ENCODE data around the gene MAML1.

The MAML1 gene

DNA sequence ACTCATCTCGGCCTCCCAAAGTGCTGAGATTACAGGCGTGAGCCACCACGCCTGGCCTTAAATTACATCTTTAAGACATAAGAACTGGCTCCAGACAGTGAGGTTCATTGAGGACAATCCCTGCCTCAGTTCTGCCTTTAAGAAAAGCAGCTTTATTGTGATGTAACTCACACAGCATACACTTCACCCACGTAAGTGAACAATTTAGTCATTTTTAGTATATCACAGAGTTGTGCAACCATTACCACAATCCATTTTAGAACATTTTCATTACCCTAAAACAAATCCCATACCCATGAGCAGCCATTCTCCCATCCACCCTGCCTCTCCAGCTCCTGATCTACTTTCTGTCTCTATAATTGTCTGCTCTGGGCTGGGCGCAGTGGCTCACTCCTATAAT, 37.2 kb downstream of the MAML1 start:
- TF ChIP-seq, protein P1, sequence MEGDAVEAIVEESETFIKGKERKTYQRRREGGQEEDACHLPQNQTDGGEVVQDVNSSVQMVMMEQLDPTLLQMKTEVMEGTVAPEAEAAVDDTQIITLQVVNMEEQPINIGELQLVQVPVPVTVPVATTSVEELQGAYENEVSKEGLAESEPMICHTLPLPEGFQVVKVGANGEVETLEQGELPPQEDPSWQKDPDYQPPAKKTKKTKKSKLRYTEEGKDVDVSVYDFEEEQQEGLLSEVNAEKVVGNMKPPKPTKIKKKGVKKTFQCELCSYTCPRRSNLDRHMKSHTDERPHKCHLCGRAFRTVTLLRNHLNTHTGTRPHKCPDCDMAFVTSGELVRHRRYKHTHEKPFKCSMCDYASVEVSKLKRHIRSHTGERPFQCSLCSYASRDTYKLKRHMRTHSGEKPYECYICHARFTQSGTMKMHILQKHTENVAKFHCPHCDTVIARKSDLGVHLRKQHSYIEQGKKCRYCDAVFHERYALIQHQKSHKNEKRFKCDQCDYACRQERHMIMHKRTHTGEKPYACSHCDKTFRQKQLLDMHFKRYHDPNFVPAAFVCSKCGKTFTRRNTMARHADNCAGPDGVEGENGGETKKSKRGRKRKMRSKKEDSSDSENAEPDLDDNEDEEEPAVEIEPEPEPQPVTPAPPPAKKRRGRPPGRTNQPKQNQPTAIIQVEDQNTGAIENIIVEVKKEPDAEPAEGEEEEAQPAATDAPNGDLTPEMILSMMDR (IDR thresholded peaks at IDR 0.05; ENCODE audit: extremely low read depth, missing control alignments): no peak
- no peak for DNase-seq (ENCODE audit: low spot score)

DNA sequence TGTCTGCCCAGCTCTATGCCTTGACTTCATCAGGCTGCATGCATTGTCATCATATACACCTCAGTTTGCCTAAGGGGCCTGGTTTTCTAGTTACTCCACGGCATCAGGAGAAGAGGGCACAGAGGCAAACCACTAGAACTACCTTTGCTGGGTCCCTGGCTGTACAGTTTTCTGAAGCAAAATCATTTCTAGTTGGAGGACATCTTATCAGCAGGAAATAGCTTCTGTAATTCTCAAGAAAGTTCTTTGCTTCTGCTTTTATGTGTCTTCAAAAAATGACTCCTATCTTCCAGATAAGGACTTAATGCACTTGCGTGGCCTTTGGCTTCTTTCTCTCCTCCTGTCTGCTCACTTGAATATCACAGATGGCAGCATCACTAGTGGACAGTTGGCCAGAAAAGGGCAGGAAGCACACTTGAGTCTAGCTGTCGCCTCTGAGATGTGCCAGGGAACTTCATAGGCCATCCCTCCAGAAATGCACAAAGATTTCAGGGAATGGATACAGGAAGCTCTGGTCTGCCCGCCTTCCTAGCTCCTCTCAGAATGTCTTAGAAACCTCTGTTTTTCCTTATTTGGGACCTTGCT, 38.8 kb downstream of the MAML1 start:
- TF ChIP-seq, protein P1 (IDR thresholded peaks at IDR 0.05; ENCODE audit: extremely low read depth, missing control alignments): no peak
- no peak for DNase-seq (ENCODE audit: low spot score)

DNA sequence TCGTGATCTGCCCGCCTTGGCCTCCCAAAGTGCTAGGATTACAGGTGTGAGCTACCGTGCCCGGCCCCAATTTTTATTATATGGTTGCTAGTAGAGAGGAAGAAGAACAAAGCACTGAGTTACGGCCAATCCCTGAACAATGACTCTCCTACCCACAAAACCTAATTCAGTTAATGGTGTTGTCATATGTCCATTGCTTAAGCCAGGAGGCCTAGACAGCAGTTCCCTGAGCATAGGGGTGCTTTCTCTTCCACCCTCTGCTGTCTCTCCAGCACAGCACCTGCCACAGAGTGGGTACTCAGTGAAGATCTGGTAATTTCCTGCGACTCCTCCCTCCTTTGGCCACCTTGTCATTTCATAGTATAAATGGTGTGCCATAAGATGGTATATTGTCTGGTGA, 39.7 kb downstream of the MAML1 start:
- no peak for DNase-seq (ENCODE audit: low spot score)

DNA sequence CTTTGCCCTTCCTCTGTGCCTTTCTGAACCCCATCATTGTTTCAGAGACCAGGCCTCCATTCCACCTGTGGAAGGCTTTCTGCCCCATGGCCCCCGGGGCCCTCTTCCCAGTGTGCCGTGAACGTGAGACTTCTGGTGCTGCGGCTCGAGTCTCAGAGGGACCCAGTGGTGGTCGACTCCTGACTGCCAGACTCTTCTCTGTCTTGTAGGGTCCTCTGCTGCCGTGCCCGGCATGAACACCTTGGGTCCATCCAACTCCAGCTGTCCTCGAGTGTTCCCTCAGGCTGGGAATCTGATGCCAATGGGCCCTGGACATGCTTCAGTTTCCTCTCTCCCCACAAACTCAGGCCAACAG, 41.0 kb downstream of the MAML1 start:
- TF ChIP-seq, protein P1 (IDR thresholded peaks at IDR 0.05; ENCODE audit: extremely low read depth, missing control alignments): no peak
- no peak for DNase-seq (ENCODE audit: low spot score)

More for the DNA sequence above, 39.7 kb downstream of the MAML1 start:
- TF ChIP-seq, protein P1 (IDR thresholded peaks at IDR 0.05; ENCODE audit: extremely low read depth, missing control alignments): no peak

DNA sequence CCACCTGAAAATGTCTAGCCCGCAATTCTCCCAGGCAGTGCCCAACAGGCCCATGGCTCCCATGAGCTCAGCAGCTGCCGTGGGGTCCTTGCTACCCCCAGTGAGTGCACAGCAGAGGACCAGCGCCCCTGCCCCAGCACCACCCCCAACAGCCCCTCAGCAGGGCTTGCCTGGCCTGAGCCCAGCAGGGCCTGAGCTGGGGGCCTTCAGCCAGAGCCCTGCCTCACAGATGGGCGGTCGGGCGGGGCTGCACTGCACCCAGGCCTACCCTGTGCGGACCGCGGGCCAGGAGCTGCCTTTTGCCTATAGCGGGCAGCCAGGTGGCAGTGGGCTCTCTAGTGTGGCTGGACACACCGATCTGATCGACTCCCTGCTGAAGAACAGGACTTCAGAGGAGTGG, 41.8 kb downstream of the MAML1 start:
- TF ChIP-seq, protein P1 (IDR thresholded peaks at IDR 0.05; ENCODE audit: extremely low read depth, missing control alignments): no peak
- DNase-seq (ENCODE audit: low spot score): no peak

DNA sequence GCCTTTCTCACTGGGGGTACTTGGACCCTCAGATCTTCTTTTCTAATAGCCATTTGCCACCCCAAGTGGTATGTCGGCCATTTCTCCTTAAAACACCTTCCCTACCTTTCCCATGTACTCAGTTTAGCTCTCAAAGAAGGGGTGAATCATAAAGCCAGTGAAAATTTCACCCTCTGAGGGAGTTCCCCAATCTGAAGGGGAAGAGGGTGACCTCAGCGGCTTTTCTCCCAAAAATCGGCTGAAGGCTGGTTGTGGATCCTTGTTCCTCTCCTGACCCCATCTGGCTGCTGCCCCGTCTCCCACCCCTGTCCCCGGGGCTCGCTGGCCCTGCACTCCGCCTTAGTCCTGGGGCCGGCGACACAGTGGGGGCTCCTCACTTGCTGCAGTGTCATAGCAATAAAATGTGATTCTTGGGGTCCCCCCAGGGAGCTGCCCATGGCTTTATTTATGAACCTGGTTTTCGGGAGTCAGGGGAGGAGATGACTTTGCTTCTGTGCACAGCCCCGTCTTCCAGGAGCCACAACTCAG, 43.9 kb downstream of the MAML1 start:
- no peak for DNase-seq (ENCODE audit: low spot score)
- TF ChIP-seq, protein P1 (IDR thresholded peaks at IDR 0.05; ENCODE audit: extremely low read depth, missing control alignments): no peak

DNA sequence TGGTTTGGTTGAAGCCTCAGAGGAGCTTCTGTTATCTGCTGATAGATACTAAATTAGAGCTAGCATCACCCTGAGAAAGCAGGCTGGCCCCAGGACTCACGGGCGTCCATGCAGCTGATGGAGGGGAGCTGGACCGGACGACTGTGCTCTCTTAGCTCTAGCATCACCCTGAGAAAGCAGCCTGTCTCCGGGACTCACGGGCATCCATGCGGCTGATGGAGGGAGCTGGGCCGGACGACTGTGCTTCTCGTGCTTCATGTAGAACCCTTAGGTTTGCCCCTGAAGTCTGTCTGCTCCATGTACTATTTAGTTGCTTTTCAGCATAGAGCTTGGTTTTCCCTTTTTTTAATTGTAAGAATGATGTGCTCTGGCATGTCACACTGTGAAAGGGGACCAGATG, 44.8 kb downstream of the MAML1 start:
- DNase-seq (ENCODE audit: low spot score): no peak
- TF ChIP-seq, protein P1 (IDR thresholded peaks at IDR 0.05; ENCODE audit: extremely low read depth, missing control alignments): no peak
